GM21786 (cell line): ENCODE results near the gene FAM153A.
"Not testable (repeated sequence)": the region's sequence is repeated elsewhere in the genome, so short reads cannot be mapped to it uniquely, and the experiment has no call there.

Source experiments
- ATAC-seq: cut with Tn5 transposase; IDR thresholded peaks from one replicate; pipeline ENCODE4 v1.9.1; 2021; ENCODE audit not compliant: unreplicated experiment

Gene FAM153A

DNA sequence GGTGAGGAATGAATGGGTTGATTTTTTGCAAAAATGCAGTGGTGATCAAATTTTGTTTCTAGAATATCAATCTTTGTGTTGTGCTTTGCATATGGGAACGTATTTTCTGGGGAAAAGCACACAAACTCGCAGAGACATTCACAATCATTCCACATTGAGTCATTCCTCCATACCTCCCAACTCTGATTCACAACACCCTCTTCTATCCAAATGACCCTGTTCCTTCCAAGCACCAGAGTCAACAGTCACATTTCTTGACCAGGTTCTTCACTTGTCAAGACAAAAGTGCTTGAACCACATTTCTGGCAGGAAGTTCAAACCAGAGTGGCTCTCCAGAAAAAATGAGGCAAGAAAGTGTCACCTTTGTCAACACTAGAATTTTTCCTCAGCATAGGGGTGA lies 35.3 kb downstream of the FAM153A start:
- not testable (repeated sequence) for ATAC-seq

GRCh38 chr5:177724858-177725257 lies 57.8 kb downstream of the FAM153A start:
- ATAC-seq = not testable (repeated sequence)

- ATAC-seq = not testable (repeated sequence)
Observed at GRCh38 chr5:177723831-177724485, 58.7 kb downstream of the FAM153A start.

- ATAC-seq = not testable (repeated sequence)
Observed at GRCh38 chr5:177722829-177723228, 59.9 kb downstream of the FAM153A start.

- ATAC-seq = not testable (repeated sequence)
Observed at GRCh38 chr5:177719989-177720388, 62.7 kb downstream of the FAM153A start.

DNA sequence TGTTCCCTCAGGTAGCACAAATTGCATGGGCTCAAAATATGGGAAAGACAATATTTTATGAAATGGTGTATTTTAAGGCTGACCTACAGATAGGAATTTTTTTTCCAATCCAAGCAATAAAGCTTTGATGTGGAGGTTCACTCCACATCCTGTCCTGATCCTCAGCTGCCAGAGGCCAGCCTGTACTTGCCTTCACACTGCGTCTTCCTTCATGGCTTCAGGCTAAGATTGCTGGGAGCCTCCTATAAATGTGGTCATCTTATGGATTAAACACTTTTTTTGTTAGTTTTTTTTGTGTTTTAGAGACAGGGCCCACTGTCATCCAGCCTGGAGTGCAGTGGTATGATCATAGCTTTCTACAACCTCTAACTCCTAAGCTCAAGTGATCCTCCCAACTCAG lies 67.3 kb downstream of the FAM153A start:
- ATAC-seq = not testable (repeated sequence)

- ATAC-seq = not testable (repeated sequence)
Observed at GRCh38 chr5:177696100-177696499, 86.6 kb downstream of the FAM153A start.

GRCh38 chr5:177695356-177695930 lies 87.3 kb downstream of the FAM153A start:
- not testable (repeated sequence) for ATAC-seq

DNA sequence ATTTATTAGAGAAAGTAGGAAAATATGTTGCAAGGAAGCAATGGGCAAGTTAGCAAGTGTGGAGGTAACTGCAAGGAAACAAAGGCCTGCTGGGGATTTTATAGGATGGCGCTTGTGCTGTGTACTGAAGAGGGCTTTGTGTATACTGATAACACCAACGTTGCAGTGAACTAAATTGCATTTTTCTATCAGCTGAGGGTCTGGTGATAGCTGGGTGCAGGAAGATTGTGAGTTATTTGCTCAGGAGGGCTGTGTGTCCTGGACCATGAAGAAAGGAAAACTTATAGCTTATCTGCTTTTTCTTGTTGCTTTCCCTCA lies 88.2 kb downstream of the FAM153A start:
- ATAC-seq = not testable (repeated sequence)

DNA sequence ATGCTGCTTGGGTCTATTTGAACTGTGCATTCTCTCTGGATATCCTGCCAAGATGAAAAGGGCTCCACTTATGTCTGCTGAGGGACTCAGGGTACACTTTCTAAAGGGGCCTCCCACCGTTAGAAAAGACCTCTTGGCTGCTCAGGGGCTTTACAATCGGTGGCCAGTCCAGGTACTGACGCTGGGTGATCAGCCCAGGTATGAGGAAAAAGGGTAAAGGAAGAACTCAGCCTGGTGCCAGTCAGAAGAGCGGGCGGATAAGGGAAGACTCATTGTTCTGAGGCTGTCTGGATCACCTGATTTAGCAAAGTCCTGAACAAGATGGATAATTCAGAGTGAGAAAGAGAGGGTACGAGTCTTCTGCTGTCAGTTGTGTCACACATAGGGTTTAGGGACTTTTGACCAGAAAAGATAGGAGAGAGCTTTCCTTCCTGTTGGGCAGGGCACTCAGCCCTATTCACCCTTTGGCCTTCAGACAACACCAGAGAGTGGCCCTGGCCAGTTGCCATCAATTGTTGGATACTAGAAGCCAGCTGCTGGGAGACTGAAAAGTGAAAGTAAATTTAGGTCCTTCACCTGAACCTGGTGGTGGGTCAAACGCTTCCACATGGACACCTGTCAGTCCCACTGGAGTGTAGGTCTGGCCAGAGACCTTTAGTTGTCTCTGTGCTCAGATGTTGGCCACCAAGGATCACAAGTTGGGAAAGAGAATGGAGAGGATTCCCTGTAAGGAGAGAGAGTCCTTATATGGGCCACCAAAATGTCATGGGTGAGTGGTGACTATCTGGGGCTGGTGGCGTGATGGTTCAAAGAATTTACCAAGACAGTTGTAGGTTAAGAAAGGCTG lies 88.8 kb downstream of the FAM153A start:
- ATAC-seq = not testable (repeated sequence)

GRCh38 chr5:177692969-177693368 lies 89.7 kb downstream of the FAM153A start:
- ATAC-seq = not testable (repeated sequence)

DNA sequence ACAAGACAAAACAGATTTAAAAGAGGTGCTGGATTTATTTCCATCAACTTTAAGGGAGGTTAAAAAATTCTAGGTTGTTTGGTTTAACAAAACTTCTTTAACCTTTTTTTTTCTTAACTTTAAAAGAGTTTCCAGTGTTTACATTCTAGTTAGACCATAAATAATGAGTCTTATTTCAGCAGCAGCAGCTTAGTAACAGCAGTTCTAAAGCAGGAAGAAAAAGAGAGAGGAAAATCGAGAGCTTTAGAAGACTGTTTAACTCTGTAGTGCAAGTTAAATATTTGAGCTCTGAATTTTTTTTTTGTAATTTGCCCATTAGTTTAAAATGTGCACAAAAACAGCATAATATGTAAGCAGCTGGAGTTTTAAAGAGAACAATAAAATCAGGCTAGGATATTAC lies 90.2 kb downstream of the FAM153A start:
- not testable (repeated sequence) for ATAC-seq

GRCh38 chr5:177689011-177689610 lies 93.6 kb downstream of the FAM153A start:
- ATAC-seq = not testable (repeated sequence)

DNA sequence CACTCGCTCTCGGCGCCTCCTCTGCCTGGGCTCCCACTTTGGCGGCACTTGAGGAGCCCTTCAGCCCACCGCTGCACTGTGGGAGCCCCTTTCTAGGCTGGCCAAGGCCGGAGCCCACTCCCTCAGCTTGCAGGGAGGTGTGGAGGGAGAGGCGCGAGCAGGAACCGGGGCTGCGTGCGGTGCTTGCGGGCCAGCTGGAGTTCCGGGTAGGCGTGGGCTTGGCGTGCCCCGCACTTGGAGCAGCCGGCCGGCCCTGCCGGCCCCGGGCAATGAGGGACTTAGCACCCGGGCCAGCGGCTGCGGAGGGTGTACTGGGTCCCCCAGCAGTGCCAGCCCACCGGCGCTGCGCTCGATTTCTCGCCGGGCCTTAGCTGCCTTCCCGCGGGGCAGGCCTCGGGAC lies 94.6 kb downstream of the FAM153A start:
- ATAC-seq = not testable (repeated sequence)

GRCh38 chr5:177681920-177682319 lies 100.8 kb downstream of the FAM153A start:
- not testable (repeated sequence) for ATAC-seq
